ENCODE results near the gene OR52E8.

DNA sequence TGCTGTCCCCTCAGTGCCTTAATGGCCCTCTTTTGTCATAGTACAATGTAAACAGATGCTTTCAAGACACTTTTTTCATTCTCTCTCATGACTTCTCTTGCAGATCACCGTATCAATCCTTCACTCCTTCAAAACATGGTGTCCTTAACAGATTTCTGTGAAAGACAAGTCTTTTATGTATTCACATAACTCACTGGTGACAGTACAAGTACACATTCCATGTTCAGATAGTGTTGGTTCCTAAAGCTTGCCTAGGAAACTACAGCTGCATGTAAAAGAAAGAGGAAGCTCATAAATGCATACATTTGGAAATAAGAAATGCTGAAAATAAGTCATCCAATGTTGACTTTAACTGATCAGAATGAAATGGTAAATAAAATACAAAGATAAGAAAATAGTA lies 10.8 kb downstream of the OR52E8 start:
- TF ChIP-seq, protein P1, sequence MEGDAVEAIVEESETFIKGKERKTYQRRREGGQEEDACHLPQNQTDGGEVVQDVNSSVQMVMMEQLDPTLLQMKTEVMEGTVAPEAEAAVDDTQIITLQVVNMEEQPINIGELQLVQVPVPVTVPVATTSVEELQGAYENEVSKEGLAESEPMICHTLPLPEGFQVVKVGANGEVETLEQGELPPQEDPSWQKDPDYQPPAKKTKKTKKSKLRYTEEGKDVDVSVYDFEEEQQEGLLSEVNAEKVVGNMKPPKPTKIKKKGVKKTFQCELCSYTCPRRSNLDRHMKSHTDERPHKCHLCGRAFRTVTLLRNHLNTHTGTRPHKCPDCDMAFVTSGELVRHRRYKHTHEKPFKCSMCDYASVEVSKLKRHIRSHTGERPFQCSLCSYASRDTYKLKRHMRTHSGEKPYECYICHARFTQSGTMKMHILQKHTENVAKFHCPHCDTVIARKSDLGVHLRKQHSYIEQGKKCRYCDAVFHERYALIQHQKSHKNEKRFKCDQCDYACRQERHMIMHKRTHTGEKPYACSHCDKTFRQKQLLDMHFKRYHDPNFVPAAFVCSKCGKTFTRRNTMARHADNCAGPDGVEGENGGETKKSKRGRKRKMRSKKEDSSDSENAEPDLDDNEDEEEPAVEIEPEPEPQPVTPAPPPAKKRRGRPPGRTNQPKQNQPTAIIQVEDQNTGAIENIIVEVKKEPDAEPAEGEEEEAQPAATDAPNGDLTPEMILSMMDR (conservative IDR thresholded peaks at IDR 0.05; ENCODE audit: low read length), result no peak
- TF ChIP-seq EZH2phosphoT487 (IDR thresholded peaks at IDR 0.05; ENCODE audit: borderline replicate concordance, low read depth, low read length), result no peak

All from OCI-LY7 (cell line).